IMR-90 (cell line): Measurements from ENCODE around the gene SEC24B. TPM values are rescaled to one million over a fixed set of nuclear protein-coding genes. Genes with fewer than 3 reads are reported as not detected.
"Not testable (repeated sequence)": the region's sequence is repeated elsewhere in the genome, so short reads cannot be mapped to it uniquely, and the experiment has no call there.

Experiments
- ATAC-seq: fragments of 200-7000 bp; cut with Tn5 transposase; 2 replicates; pipeline ENCODE4 v1.9.1; 2020; ENCODE audit warnings: low read depth, mild to moderate bottlenecking, moderate library complexity
- BruUV-seq: library from RNA; stranded (reverse); fragments of 400-500 nt; replicated peaks from 2 replicates; lab custom pipeline; 2021; lab: Mats Ljungman, UMichigan
- CTCF ChIA-PET: fragments of 300-600 bp; formaldehyde crosslinking; extraction: SDS; loops from one replicate; lab custom pipeline; 2021; ENCODE audit warnings: antibody characterized with exemption; lab: Yijun Ruan, JAX
- POLR2A ChIA-PET: fragments of 300-600 bp; sonication (Branson Sonifier 250); formaldehyde crosslinking; loops from one replicate; lab custom pipeline; 2022; ENCODE audit warnings: antibody characterized with exemption; ENCODE audit not compliant: unreplicated experiment; lab: Charles Lee
- DNase-seq: peaks from one replicate; pipeline ENCODE4 v3.0.0; 2013
- H2AFZ ChIP-seq: replicated peaks from 2 replicates; pipeline ENCODE3; 2013; ENCODE audit warnings: low read length, mild to moderate bottlenecking; ENCODE audit not compliant: poor library complexity
- H2AK5ac ChIP-seq: 2 replicates; pipeline ENCODE4 v1.6.1; 2013; ENCODE audit warnings: low read depth, low read length, inconsistent platforms
- H2AK9ac ChIP-seq: replicated peaks from 2 replicates; pipeline ENCODE3; 2013; ENCODE audit warnings: mild to moderate bottlenecking, low read depth, low read length, moderate library complexity; ENCODE audit not compliant: poor library complexity
- H2BK120ac ChIP-seq: 2 replicates; pipeline ENCODE4 v1.6.1; 2013; ENCODE audit warnings: low read depth, low read length, inconsistent platforms
- H2BK15ac ChIP-seq: 3 replicates; pipeline ENCODE4 v1.6.1; 2013; ENCODE audit warnings: low read depth, low read length, inconsistent platforms
- H2BK20ac ChIP-seq: 2 replicates; pipeline ENCODE4 v1.6.1; 2013; ENCODE audit warnings: low read depth, mild to moderate bottlenecking, inconsistent platforms, low read length, moderate library complexity
- H2BK5ac ChIP-seq: 2 replicates; pipeline ENCODE4 v1.6.1; 2013; ENCODE audit warnings: mild to moderate bottlenecking, low read depth, low read length, inconsistent platforms; ENCODE audit not compliant: poor library complexity, severe bottlenecking
- H3K14ac ChIP-seq: replicated peaks from 2 replicates; pipeline ENCODE4 v1.6.1; 2013; ENCODE audit warnings: low read depth, low read length, inconsistent platforms
- H3K18ac ChIP-seq: 2 replicates; pipeline ENCODE4 v1.6.1; 2013; ENCODE audit warnings: low read depth, low read length, control low read depth
- H3K23ac ChIP-seq: 2 replicates; pipeline ENCODE4 v1.6.1; 2013; ENCODE audit warnings: low read depth, low read length, inconsistent platforms
- H3K27ac ChIP-seq: 2 replicates; pipeline ENCODE4 v1.5.1; 2013; ENCODE audit warnings: mild to moderate bottlenecking, control low read depth, low read length; ENCODE audit not compliant: insufficient read depth
- H3K27me3 ChIP-seq: 2 replicates; pipeline ENCODE4 v1.6.1; 2013; ENCODE audit warnings: low read length; ENCODE audit not compliant: control insufficient read depth, insufficient read depth
- H3K36me3 ChIP-seq: 2 replicates; pipeline ENCODE4 v1.6.1; 2013; ENCODE audit warnings: low read length, mixed read lengths; ENCODE audit not compliant: control insufficient read depth, insufficient read depth
- H3K4ac ChIP-seq: 2 replicates; pipeline ENCODE4 v1.6.1; 2013; ENCODE audit warnings: low read depth, low read length, inconsistent platforms
- H3K4me1 ChIP-seq: 2 replicates; pipeline ENCODE4 v1.6.1; 2013; ENCODE audit warnings: low read length, mixed read lengths; ENCODE audit not compliant: control insufficient read depth, insufficient read depth
- H3K4me2 ChIP-seq: 2 replicates; pipeline ENCODE4 v1.6.1; 2013; ENCODE audit warnings: low read depth, mild to moderate bottlenecking, control low read depth, low read length, moderate library complexity
- H3K4me3 ChIP-seq: 2 replicates; pipeline ENCODE4 v1.5.1; 2013; ENCODE audit warnings: low read depth, mild to moderate bottlenecking, control low read depth, low read length, moderate library complexity; ENCODE audit not compliant: insufficient read depth
- H3K56ac ChIP-seq: 2 replicates; pipeline ENCODE4 v1.6.1; 2013; ENCODE audit warnings: low read length, inconsistent platforms; ENCODE audit not compliant: insufficient read depth; ENCODE audit errors: extremely low read depth
- H3K79me1 ChIP-seq, 2 experiments: 2 replicates each; pipeline ENCODE4 v1.6.1; 2013; ENCODE audit warnings: low read length in 2 of 2, inconsistent platforms in 1 of 2, low read depth in 1 of 2
- H3K9ac ChIP-seq: 2 replicates; pipeline ENCODE4 v1.6.1; 2013; ENCODE audit warnings: low read depth, low read length, control low read depth
- H3K9me1 ChIP-seq: 2 replicates; pipeline ENCODE4 v1.6.1; 2013; ENCODE audit warnings: low read length, inconsistent platforms; ENCODE audit not compliant: insufficient read depth
- H3K9me3 ChIP-seq: 2 replicates; pipeline ENCODE4 v1.6.1; 2013; ENCODE audit warnings: low read length; ENCODE audit not compliant: control insufficient read depth, insufficient read depth
- H4K20me1 ChIP-seq: 2 replicates; pipeline ENCODE4 v1.6.1; 2013; ENCODE audit warnings: low read length, inconsistent platforms; ENCODE audit not compliant: insufficient read depth
- H4K5ac ChIP-seq: 2 replicates; pipeline ENCODE4 v1.6.1; 2013; ENCODE audit warnings: mild to moderate bottlenecking, low read depth, low read length, control low read depth
- H4K8ac ChIP-seq, 2 experiments: 2 replicates each; pipeline ENCODE4 v1.6.1; 2013; ENCODE audit warnings: low read depth in 2 of 2, low read length in 2 of 2, control low read depth in 1 of 2, inconsistent platforms in 1 of 2
- H4K91ac ChIP-seq: 2 replicates; pipeline ENCODE4 v1.6.1; 2013; ENCODE audit warnings: low read depth, low read length, inconsistent platforms; ENCODE audit not compliant: insufficient read depth
- CHD1 ChIP-seq: IDR thresholded peaks from 2 replicates; pipeline ENCODE4 v1.6.1; 2012; ENCODE audit warnings: low read depth, low read length, improper control_type of control experiment
- MAFK ChIP-seq: IDR thresholded peaks from 2 replicates; pipeline ENCODE4 v1.6.1; 2012; ENCODE audit warnings: low read depth, low read length, improper control_type of control experiment
- MAZ ChIP-seq: IDR thresholded peaks from 2 replicates; pipeline ENCODE4 v1.6.1; 2012; ENCODE audit warnings: low read depth, mild to moderate bottlenecking, low read length, improper control_type of control experiment, moderate library complexity, borderline replicate concordance
- RCOR1 ChIP-seq: IDR thresholded peaks from 2 replicates; pipeline ENCODE4 v1.6.1; 2012; ENCODE audit warnings: mild to moderate bottlenecking, low read length, improper control_type of control experiment; ENCODE audit not compliant: insufficient replicate concordance
- WGBS, 2 experiments: methylation state at CpG; one replicate each; pipeline versions ENCODE4 v1.1.5 to v1.1.7; 2013; ENCODE audit warnings: missing lambda C conversion rate in 2 of 2; ENCODE audit not compliant: insufficient read length in 1 of 2; ENCODE audit errors: extremely low coverage in 2 of 2; 5-methylcytosine and 5-hydroxymethylcytosine counted together
- dilution Hi-C: fragments of 300-500 bp; cut with HindIII; formaldehyde crosslinking; loops from one replicate; pipeline ENCODE4 v1.14.3; 2018; ENCODE audit warnings: low sequenced_read_pairs; ENCODE audit not compliant: unreplicated experiment
- in situ Hi-C: fragments of 300-500 bp; cut with MboI; formaldehyde crosslinking; loops from 3 replicates; pipeline ENCODE4 v1.14.3; 2019; ENCODE audit warnings: low sequenced_read_pairs, inconsistent platforms, mixed read lengths
- intact Hi-C: fragments of 100-400 bp; cut with micrococcal nuclease; formaldehyde crosslinking; loops from 2 replicates; pipeline ENCODE4 v1.10.0; 2022
- polyA plus RNA-seq, 3 experiments: library from polyadenylated mRNA; depleted of rRNA; stranded (reverse); fragments of >200 nt; gene quantifications; 2 replicates each; pipeline ENCODE4 v1.2.3, GENCODE V29; 2012; ENCODE audit warnings: low replicate concordance in 1 of 3
- total RNA-seq: library from RNA; depleted of rRNA; stranded (reverse); fragments of >200 nt; gene quantifications from 2 replicates; pipeline ENCODE4 v1.2.3, GENCODE V29; 2012

The SEC24B gene
- total and polyA plus RNA-seq, 2 of the 4 experiments (the other 2 are of a cell fraction) = 19.0 to 27.4 TPM

DNA sequence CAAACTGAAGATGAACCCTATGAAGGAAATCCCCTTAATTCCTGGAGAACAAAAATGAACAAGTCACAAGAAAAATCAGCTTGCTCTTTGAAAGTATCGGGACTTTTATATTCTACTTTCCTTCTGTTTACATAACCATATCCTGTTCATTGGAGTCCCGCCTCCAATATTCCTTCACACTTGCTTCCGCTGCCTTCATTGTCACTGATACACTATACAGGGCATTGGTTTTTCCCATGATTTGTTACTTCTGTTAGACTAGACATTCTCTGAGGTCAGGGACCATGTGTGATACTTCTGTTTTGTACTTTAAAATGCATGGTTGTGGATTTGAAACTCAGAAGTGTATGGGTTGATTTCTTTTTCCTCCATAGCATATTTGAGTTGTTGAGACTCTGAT is 145.2 kb downstream of the SEC24B start:
- H3K4me1 ChIP-seq = no peaks in the 10 kb centered on the region
- no peaks in the 10 kb centered on the region for H3K9me3 ChIP-seq
- H3K9ac ChIP-seq = no peak overlapping the region
- H2AK9ac ChIP-seq = no peak overlapping the region
- H4K5ac ChIP-seq = no peak overlapping the region
- CTCF ChIA-PET = no interaction called here
- no peaks in the 10 kb centered on the region for H3K9me1 ChIP-seq
- H3K14ac ChIP-seq = no peak overlapping the region
- no peaks in the 10 kb centered on the region for H3K36me3 ChIP-seq
- WGBS, 2 experiments = no CpG with 5 or more reads among the region's 3 CpGs
- H2BK20ac ChIP-seq = no peak overlapping the region
- no peak overlapping the region for H3K23ac ChIP-seq
- dilution Hi-C loops = no loop called here
- H3K27ac ChIP-seq = no peak overlapping the region
- in situ Hi-C loops = no loop called here
- no peak overlapping the region for H2BK15ac ChIP-seq
- ATAC-seq = no peak
- H3K27me3 ChIP-seq = no peaks in the 10 kb centered on the region
- POLR2A ChIA-PET = no interaction called here
- H3K4ac ChIP-seq = no peak overlapping the region
- no peak for DNase-seq
- H3K56ac ChIP-seq = no peak overlapping the region
- H4K91ac ChIP-seq = no peak overlapping the region
- H3K18ac ChIP-seq = no peak overlapping the region
- no peak overlapping the region for H2AK5ac ChIP-seq
- no peak overlapping the region for H3K4me3 ChIP-seq
- no peak overlapping the region for H2BK120ac ChIP-seq
- no peaks in the 10 kb centered on the region for H4K20me1 ChIP-seq
- H4K8ac ChIP-seq = no peak overlapping the region
- no peak overlapping the region for H2AFZ ChIP-seq
- no peak overlapping the region for H3K4me2 ChIP-seq
- TF ChIP-seq RCOR1 (no peak), CHD1 (no peak), MAFK (no peak), MAZ (no peak)
- H3K79me1 ChIP-seq = no peaks in the 10 kb centered on the region
- H2BK5ac ChIP-seq = no peak overlapping the region
- intact Hi-C loops = no loop called here
- BruUV-seq = no TSS peak

DNA sequence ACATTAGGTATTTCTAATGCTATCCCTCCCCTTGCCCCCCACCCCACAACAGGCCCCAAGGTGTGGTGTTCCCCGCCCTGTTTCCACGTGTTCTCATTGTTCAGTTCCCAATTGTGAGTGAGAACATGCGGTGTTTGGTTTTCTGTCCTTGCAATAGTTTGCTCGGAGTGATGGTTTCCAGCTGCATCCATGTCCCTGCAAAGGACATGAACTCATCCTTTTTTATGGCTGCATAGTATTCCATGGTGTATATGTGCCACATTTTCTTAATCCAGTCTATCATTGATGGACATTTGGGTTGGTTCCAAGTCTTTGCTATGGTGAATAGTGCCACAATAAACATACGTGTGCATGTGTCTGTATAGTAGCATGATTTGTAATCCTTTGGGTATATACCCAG is 146.4 kb downstream of the SEC24B start:
- H2AFZ ChIP-seq, H4K91ac ChIP-seq, H3K9me3 ChIP-seq, H3K4me2 ChIP-seq, H3K4ac ChIP-seq, ATAC-seq, in situ Hi-C loops, dilution Hi-C loops, H3K36me3 ChIP-seq, H3K27me3 ChIP-seq, H3K18ac ChIP-seq, H3K23ac ChIP-seq, DNase-seq, H3K56ac ChIP-seq, POLR2A ChIA-PET, H2BK5ac ChIP-seq, intact Hi-C loops, H2AK5ac ChIP-seq, H3K4me1 ChIP-seq, H2BK15ac ChIP-seq, H4K8ac ChIP-seq, H3K4me3 ChIP-seq, H3K14ac ChIP-seq, H2AK9ac ChIP-seq, H3K79me1 ChIP-seq, H4K20me1 ChIP-seq, H2BK20ac ChIP-seq, H2BK120ac ChIP-seq, H4K5ac ChIP-seq, H3K9me1 ChIP-seq, BruUV-seq, CTCF ChIA-PET, H3K9ac ChIP-seq, H3K27ac ChIP-seq: not testable (repeated sequence)
- WGBS, 2 experiments = no CpG with 5 or more reads among the region's 5 CpGs
